NCI-H748 (cell line): ENCODE results near the gene EHHADH.
"Not testable (repeated sequence)": the region's sequence is repeated elsewhere in the genome, so short reads cannot be mapped to it uniquely, and the experiment has no call there.

Experiments
- DNase-seq: peaks from one replicate; lab custom pipeline; 2025; ENCODE audit not compliant: unreplicated experiment; lab: John Stamatoyannopoulos, UW

Gene EHHADH

GRCh38 chr3:185253645-185254410 lies at the start of gene EHHADH:
Gene EHHADH, minus strand, starts transcription at chr3:185254049. Its CDS starts 27 bp downstream, at chr3:185254022.
- peak; percentile 66 for DNase-seq

- not testable (repeated sequence) for DNase-seq
Observed at GRCh38 chr3:185299918-185300426, 46.1 kb upstream of the EHHADH start.

GRCh38 chr3:185297867-185298266 lies 44.0 kb upstream of the EHHADH start:
- no peak for DNase-seq

- DNase-seq = no peak
Observed at GRCh38 chr3:185292238-185292637, 38.4 kb upstream of the EHHADH start.

GRCh38 chr3:185290266-185290665 lies 36.4 kb upstream of the EHHADH start:
- DNase-seq = no peak

GRCh38 chr3:185283374-185283935 lies 29.6 kb upstream of the EHHADH start:
- DNase-seq = no peak

GRCh38 chr3:185282696-185283373 lies 29.0 kb upstream of the EHHADH start:
- DNase-seq = peak; percentile 96

- DNase-seq = peak; percentile 65
Observed at GRCh38 chr3:185280572-185281365, 26.9 kb upstream of the EHHADH start.

- DNase-seq = no peak
Observed at GRCh38 chr3:185279587-185280138, 25.8 kb upstream of the EHHADH start.

- no peak for DNase-seq
Observed at GRCh38 chr3:185276415-185276814, 22.6 kb upstream of the EHHADH start.

- DNase-seq = no peak
Observed at GRCh38 chr3:185272033-185272432, 18.2 kb upstream of the EHHADH start.

- peak; percentile 24 for DNase-seq
Observed at GRCh38 chr3:185270956-185271332, 17.1 kb upstream of the EHHADH start.

- DNase-seq = peak; percentile 42
Observed at GRCh38 chr3:185270262-185270955, 16.6 kb upstream of the EHHADH start.

GRCh38 chr3:185268194-185268962 lies 14.5 kb upstream of the EHHADH start:
- no peak for DNase-seq

- DNase-seq = no peak
Observed at GRCh38 chr3:185267193-185267592, 13.3 kb upstream of the EHHADH start.

- no peak for DNase-seq
Observed at GRCh38 chr3:185264849-185265553, 11.2 kb upstream of the EHHADH start.

- DNase-seq = no peak
Observed at GRCh38 chr3:185263423-185263822, 9.6 kb upstream of the EHHADH start.

- no peak for DNase-seq
Observed at GRCh38 chr3:185257334-185257733, 3.5 kb upstream of the EHHADH start.

GRCh38 chr3:185254799-185255198 lies 950 bp upstream of the EHHADH start:
- DNase-seq = no peak
